HG03460 (cell line): ENCODE data around the gene CNTRL.
"Not testable (repeated sequence)": the region's sequence is repeated elsewhere in the genome, so short reads cannot be mapped to it uniquely, and the experiment has no call there.

Experiments
- ATAC-seq: cut with Tn5 transposase; IDR thresholded peaks from one replicate; pipeline ENCODE4 v1.9.1; 2021; ENCODE audit not compliant: unreplicated experiment

Gene CNTRL

DNA sequence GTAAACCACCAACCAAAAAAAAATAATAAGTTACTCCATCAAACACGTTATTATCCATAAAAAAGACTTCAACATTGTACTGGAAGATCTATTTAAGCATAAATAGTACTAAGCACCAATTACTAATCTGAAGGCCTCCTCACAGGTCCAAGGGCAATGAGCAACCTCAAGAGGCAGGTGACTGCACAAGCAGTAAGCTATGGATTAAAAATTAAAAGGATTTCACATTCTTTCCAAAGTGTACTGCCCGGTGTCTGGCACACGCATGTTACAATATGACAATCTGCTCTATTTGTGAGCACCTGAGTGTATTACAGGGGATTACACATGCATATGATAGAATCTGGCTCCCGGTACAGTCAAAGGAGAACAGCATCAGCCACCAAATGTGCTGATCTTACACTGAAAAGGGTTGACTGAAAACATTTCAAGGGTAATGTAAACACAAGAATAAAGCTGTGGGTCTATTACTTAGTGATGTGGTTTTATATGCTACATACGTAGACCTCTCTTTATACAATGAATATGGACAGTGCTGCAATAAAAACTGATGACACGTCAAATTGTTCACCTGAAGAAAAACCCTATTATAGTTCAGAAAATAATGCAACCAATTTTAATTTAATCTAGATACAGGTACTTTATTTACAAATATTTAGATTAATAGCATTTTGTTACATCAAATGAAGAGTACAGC lies 104.1 kb downstream of the CNTRL start:
- ATAC-seq: no peak

DNA sequence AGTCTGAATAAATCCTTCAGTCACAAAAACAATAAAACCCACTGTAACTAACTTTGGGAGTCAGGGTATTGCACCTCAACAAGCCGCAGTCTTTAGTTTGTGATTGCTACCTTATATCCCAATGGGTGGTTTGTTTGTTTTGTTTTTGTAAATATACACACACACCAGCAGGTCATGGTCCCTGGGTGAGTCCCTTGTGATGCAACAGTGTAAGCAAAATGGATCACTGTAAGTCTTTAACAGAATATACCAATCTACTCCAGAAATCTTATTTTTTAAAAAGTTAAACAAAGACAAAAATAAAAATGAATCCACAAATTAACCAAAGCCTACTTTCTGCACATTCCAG lies 104.6 kb downstream of the CNTRL start:
- not testable (repeated sequence) for ATAC-seq

- ATAC-seq: no peak
These were observed 105.4 kb downstream of the CNTRL start for GRCh38 chr9:121179930-121180681.

DNA sequence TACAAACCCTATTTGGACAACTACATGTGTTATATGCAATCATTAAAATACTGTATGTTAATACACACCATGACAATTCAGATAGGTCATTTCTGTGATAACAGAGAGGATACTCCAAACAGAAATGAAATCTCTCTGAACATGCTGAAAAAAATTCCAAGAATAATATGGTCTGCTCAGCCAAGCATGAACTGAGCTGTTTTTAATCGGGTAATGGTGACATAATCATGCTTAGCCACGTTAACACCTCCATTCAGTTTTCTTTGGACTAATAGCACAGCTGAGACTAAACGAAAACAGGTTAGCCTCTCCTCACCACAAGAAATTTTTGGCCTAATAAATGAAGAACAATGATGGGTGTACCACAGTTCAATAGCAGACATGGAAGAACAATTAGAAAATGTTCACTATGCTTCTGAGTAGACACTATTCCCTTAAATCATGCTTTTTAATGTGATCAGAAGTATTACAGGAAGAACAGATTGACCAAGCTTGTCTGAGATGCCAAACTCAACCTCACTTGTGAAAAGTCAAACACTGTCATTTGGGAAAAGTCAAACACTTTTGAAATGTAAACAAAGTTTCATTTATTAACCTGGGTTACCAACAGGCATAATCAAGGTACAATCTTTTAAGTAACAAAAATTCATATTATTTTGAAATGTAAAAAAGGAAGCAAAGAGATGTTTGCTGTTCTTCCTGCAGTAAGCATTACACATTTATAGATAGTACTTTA lies 107.5 kb downstream of the CNTRL start:
- ATAC-seq: no peak

DNA sequence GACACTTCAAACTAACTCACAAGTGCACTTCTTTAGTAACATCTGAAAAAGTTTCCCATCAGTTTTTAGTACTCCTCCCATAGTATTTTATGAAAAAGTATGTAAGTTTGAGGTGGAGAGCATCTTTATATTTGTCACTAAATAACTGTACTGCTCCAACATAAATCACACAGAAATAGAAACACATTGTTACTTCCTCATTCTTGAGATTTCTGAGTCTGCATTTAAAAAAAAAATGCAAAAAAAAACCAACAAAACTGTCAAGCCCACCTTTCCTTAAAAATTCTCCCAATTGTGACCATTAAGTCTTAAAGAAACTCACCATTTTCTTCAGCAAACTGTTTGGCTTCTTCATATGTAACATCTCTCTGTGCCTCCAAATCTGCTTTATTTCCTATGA lies 108.2 kb downstream of the CNTRL start:
- no peak for ATAC-seq

GRCh38 chr9:121183666-121184423 lies 109.1 kb downstream of the CNTRL start:
- no peak for ATAC-seq

GRCh38 chr9:121184463-121184862 lies 109.7 kb downstream of the CNTRL start:
- ATAC-seq: no peak

DNA sequence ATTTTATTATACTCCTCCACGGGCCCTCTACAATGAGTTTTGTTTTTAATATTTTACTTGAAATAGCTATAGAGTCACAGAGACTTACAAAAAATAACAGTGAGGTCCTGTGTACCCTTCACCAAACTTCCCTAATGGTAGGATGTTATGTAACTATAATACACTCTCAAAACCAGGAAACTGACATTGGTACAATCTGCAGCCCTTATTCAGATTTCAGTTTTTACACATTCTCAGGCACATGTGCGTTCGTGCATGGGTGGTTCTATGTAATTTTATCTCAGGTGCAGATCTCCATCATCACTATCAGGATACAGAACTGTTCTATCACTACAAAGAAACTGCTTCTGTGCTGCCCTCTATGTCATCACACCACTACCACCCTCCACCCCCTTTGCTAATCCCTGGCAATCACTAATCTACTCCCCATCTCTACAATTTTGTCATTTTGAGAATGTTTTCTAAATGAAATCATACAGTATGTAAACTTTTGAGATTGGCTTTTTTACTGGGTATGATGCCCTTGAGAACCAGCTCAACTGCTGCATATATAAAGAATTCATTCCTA lies 110.5 kb downstream of the CNTRL start:
- ATAC-seq: no peak

- ATAC-seq: no peak
These were observed 111.1 kb downstream of the CNTRL start for GRCh38 chr9:121185774-121186403.

DNA sequence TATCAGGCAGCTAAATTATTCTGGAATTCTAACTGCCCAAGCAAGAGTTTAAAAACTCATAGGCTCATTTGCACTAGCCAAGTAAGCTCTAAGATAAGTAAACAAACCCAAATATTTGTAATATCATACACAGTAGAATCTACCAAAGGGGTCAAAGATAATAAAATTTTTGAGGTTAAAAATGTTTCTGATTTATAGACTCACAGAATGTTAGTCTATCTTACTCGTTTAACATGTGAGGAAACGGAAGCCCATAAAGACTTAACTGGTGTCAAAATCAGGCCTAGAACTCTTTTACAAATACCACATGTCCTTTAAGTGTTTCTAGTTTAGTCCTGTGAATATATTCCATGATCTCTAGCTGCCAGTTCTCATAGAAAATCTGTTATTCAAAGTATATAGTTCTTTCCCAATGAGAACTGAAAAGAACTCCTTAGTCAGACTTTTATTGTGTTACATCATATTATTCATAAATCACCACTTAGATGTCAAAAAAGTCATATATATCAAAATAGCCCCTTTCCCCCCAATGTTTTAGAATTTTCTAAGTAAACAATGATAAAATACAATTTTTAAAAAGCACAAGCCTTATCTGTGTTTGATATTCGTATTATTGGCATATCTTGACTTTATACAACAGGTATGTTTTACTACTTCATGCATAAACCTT lies 113.0 kb downstream of the CNTRL start:
- no peak for ATAC-seq

DNA sequence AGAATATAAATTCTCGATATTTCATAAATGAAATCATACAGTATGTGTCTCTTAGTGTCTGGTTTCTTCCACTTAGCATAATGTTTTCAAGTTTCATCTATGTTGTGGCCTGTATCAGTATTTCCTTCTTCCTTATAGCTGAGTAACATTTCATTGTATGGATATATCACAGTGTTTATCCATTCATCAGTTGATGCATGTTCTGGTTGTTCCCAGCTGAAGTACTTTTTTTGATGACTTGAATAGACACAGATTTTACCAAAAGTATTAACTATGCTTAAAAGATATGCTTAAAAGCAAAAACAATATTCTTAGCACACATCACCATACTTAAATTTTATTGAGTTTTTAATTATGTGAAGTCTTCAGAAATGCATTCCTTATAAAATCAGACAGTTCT lies 114.3 kb downstream of the CNTRL start:
- ATAC-seq: no peak

DNA sequence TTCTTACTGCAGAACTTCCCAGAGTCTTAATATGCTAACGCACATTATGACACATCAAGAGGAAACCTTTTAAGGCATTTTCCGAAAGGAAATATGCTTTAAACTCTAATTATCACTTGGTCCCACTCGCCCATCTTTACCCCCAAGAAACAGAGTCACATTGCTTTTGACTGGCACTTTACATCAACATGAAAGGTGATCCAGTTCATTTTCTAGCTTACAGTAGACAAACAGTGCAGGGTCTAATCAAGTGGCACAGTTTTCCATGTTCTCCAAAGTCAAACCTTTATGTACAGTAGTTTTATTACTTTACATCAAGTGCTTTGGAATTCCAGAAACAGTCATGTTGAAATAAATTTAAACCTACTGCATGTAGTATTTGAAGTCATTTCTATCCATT lies 114.9 kb downstream of the CNTRL start:
- ATAC-seq: no peak

GRCh38 chr9:121191235-121191634 lies 116.5 kb downstream of the CNTRL start:
- ATAC-seq: no peak

DNA sequence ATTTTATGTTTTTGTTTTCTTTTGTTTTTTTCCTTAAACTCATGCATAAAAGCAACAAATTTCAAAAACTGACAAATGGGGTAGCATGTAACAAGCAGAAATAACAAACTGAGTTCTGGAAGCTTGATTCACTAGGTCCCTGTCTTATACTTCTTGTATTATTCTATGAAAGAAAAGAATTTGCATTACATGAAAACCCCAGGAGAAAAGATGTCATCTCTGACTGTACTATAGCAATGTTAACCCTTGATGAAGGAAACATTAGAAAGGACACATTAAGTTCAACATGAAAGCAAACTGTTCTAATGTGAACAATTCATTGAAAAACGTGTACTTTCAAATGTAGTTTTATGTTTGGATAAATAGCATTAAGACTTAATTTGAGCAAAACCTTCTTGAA lies 117.8 kb downstream of the CNTRL start:
- no peak for ATAC-seq

DNA sequence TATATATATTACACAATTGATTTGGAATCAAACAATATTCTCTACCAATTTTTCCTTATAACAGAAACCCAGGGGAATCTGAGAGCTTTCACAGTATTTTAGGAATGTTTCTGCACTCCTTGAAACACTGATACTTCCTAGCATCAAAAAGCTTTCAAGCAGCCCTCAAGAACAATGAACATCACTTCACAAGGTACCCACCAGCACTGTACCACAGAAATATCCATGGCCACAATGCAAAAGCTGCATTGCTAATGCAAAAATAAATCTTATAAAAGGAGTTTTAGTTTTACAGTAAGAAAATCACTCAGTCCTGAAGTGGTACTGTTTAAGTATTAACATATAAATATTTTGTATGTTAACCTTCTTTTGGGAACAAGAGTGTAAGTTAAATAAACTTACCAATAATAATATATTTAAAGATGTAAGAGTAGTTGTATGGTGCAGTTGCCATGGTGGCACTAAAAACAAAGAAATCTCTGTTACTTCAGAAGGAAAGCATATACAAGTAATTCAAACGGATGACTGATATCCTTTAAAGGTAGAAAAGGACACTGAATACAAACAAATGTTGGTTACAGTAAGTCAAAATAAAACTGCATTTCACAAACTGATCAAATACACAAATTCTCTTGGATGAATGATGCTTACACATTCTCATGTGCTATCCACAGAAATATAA lies 118.3 kb downstream of the CNTRL start:
- ATAC-seq: no peak

GRCh38 chr9:121194730-121195129 lies 120.0 kb downstream of the CNTRL start:
- ATAC-seq: no peak

DNA sequence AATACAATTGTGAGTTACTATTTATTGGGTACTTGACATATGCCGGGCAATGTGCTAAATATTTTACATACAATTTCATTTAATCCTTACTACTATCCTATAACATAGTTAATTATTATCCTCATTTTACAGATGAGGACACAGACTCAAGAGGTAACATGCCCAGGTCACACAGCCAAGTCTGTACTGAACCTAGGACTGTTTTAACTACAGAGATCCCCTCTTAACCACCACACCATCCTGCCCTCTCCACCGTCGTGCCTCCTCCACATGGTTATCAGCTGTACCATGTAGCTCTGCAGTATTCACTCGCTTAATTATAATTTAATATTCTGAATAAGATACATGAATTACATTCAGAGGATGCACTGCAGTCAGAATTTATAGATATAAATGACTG lies 121.6 kb downstream of the CNTRL start:
- ATAC-seq: peak; percentile 51

DNA sequence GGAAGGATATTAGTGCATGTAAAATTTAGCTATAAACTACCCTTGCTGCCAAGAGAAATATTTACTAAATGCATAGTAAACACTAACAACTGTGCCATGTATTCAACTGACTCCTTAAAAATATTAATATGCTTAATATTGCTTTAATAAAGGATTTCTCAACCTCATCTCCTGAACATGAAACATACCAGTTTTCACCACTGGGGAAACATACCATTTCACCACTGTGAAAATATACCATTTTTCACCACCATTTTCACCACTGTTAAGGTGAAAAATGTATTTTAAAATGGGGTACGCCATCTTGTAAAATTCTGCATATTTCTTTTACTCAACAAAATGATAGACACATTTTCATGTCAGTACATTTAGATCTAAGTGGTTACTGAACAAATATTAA lies 122.4 kb downstream of the CNTRL start:
- ATAC-seq: no peak

DNA sequence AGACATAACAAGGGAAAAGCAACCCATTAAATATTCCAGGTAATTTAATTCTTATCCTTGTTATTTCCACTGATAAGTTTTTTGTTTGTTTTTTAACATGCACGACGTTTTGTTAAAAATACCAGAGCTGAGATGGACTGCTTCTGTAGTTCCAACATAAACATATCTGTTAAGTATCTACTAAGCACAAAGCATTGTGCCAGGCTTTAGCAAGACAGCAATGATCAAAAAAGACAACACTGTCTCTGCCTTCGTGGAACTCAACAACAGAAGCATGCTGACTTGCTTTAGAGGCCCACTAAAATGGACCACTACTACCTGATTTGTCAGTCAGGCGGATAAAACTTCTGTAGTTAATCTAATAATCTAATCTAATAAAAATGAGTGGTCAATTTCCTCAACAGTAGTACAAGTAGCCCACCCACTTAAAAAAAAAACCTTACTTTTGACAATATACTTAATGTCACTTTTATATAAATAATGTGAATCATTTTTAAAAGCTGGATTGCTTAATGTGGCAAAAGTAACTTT lies 123.8 kb downstream of the CNTRL start:
- no peak for ATAC-seq
